Measurements from ENCODE around the gene DAND5.

Gene DAND5

GRCh38 chr19:13001502-13002165 lies 32.3 kb downstream of the DAND5 start:
- no peaks in the 10 kb centered on the region for H3K9me3 ChIP-seq (ENCODE audit: low read length)
- peaks cover 13% of the 10 kb centered on the region for H3K36me3 ChIP-seq (ENCODE audit: insufficient read depth, low read length)
- peak overlapping the region; percentile 93 for H3K27ac ChIP-seq (ENCODE audit: low read depth, low read length)
- H3K4me1 ChIP-seq (ENCODE audit: insufficient read depth, low read length): peaks cover 83% of the 10 kb centered on the region
- H3K27me3 ChIP-seq (ENCODE audit: control insufficient read depth in 1 of 2, insufficient read depth in 2 of 2, low read length in 2 of 2): no peaks in the 10 kb centered on the region
- peak overlapping the region; percentile 46 to 55 for H3K4me3 ChIP-seq (ENCODE audit: low read depth in 1 of 2, low read length in 2 of 2)
- peak overlapping the region; percentile 10 for H3K9ac ChIP-seq (ENCODE audit: low read length)

- no peaks in the 10 kb centered on the region for H3K9me3 ChIP-seq (ENCODE audit: low read length)
Observed at GRCh38 chr19:13002166-13002898, 33.0 kb downstream of the DAND5 start.

GRCh38 chr19:13003081-13003480 lies 33.7 kb downstream of the DAND5 start:
- peak overlapping the region; percentile 23 for H3K9ac ChIP-seq (ENCODE audit: low read length)
- H3K27me3 ChIP-seq (ENCODE audit: control insufficient read depth in 1 of 2, insufficient read depth in 2 of 2, low read length in 2 of 2): no peaks in the 10 kb centered on the region
- peak overlapping the region; percentile 93 for H3K27ac ChIP-seq (ENCODE audit: low read depth, low read length)
- H3K9me3 ChIP-seq (ENCODE audit: low read length): no peaks in the 10 kb centered on the region
- peaks cover 13% of the 10 kb centered on the region for H3K36me3 ChIP-seq (ENCODE audit: insufficient read depth, low read length)
- peaks cover 88% of the 10 kb centered on the region for H3K4me1 ChIP-seq (ENCODE audit: insufficient read depth, low read length)
- peak overlapping the region in 1 of 2 donors; percentile 55 for H3K4me3 ChIP-seq (ENCODE audit: low read depth in 1 of 2, low read length in 2 of 2)

More at GRCh38 chr19:13002166-13002898, 33.0 kb downstream of the DAND5 start:
- Histone ChIP-seq H3K36me3 (ENCODE audit: insufficient read depth, low read length) (peaks cover 13% of the 10 kb centered on the region), H3K27ac (ENCODE audit: low read depth, low read length) (peak overlapping the region; percentile 93), H3K9ac (ENCODE audit: low read length) (peak overlapping the region; percentile 23), H3K4me3 (ENCODE audit: low read depth in 1 of 2, low read length in 2 of 2) (peak overlapping the region; percentile 46 to 55), H3K4me1 (ENCODE audit: insufficient read depth, low read length) (peaks cover 89% of the 10 kb centered on the region), H3K27me3 (ENCODE audit: control insufficient read depth in 1 of 2, insufficient read depth in 2 of 2, low read length in 2 of 2) (no peaks in the 10 kb centered on the region)

- Histone ChIP-seq H3K27ac (ENCODE audit: low read depth, low read length) (peak overlapping the region; percentile 35), H3K4me3 (ENCODE audit: low read depth in 1 of 2, low read length in 2 of 2) (no peak overlapping the region), H3K4me1 (ENCODE audit: insufficient read depth, low read length) (peaks cover 91% of the 10 kb centered on the region), H3K27me3 (ENCODE audit: control insufficient read depth in 1 of 2, insufficient read depth in 2 of 2, low read length in 2 of 2) (no peaks in the 10 kb centered on the region), H3K36me3 (ENCODE audit: insufficient read depth, low read length) (peaks cover 12% of the 10 kb centered on the region), H3K9me3 (ENCODE audit: low read length) (no peaks in the 10 kb centered on the region), H3K9ac (ENCODE audit: low read length) (peak overlapping the region; percentile 30)
Observed at GRCh38 chr19:13004273-13004672, 34.9 kb downstream of the DAND5 start.

- Histone ChIP-seq H3K27me3 (ENCODE audit: control insufficient read depth in 1 of 2, insufficient read depth in 2 of 2, low read length in 2 of 2) (no peaks in the 10 kb centered on the region), H3K27ac (ENCODE audit: low read depth, low read length) (peak overlapping the region; percentile 96), H3K4me3 (ENCODE audit: low read depth in 1 of 2, low read length in 2 of 2) (peak overlapping the region in 1 of 2 donors; percentile 28), H3K4me1 (ENCODE audit: insufficient read depth, low read length) (peaks cover 91% of the 10 kb centered on the region), H3K9ac (ENCODE audit: low read length) (no peak overlapping the region), H3K9me3 (ENCODE audit: low read length) (no peaks in the 10 kb centered on the region), H3K36me3 (ENCODE audit: insufficient read depth, low read length) (peaks cover 8% of the 10 kb centered on the region)
Observed at GRCh38 chr19:13005253-13005652, 35.9 kb downstream of the DAND5 start.

- Histone ChIP-seq H3K4me1 (ENCODE audit: insufficient read depth, low read length) (peaks cover 91% of the 10 kb centered on the region), H3K9me3 (ENCODE audit: low read length) (no peaks in the 10 kb centered on the region), H3K36me3 (ENCODE audit: insufficient read depth, low read length) (peaks cover 8% of the 10 kb centered on the region), H3K9ac (ENCODE audit: low read length) (no peak overlapping the region), H3K27ac (ENCODE audit: low read depth, low read length) (peak overlapping the region; percentile 96), H3K27me3 (ENCODE audit: control insufficient read depth in 1 of 2, insufficient read depth in 2 of 2, low read length in 2 of 2) (no peaks in the 10 kb centered on the region), H3K4me3 (ENCODE audit: low read depth in 1 of 2, low read length in 2 of 2) (peak overlapping the region; percentile 22 to 28)
Observed at GRCh38 chr19:13005861-13006370, 36.5 kb downstream of the DAND5 start.

GRCh38 chr19:13006431-13007281 lies 37.3 kb downstream of the DAND5 start:
- Histone ChIP-seq H3K27me3 (ENCODE audit: control insufficient read depth in 1 of 2, insufficient read depth in 2 of 2, low read length in 2 of 2) (no peaks in the 10 kb centered on the region), H3K36me3 (ENCODE audit: insufficient read depth, low read length) (peaks cover 8% of the 10 kb centered on the region), H3K9ac (ENCODE audit: low read length) (no peak overlapping the region), H3K27ac (ENCODE audit: low read depth, low read length) (peak overlapping the region; percentile 96), H3K4me3 (ENCODE audit: low read depth in 1 of 2, low read length in 2 of 2) (peak overlapping the region in 1 of 2 donors; percentile 33), H3K9me3 (ENCODE audit: low read length) (no peaks in the 10 kb centered on the region), H3K4me1 (ENCODE audit: insufficient read depth, low read length) (peaks cover 92% of the 10 kb centered on the region)

- H3K9me3 ChIP-seq (ENCODE audit: low read length): no peaks in the 10 kb centered on the region
- H3K4me3 ChIP-seq (ENCODE audit: low read depth in 1 of 2, low read length in 2 of 2): peak overlapping the region; percentile 5 to 50
- no peaks in the 10 kb centered on the region for H3K27me3 ChIP-seq (ENCODE audit: control insufficient read depth in 1 of 2, insufficient read depth in 2 of 2, low read length in 2 of 2)
- H3K27ac ChIP-seq (ENCODE audit: low read depth, low read length): peak overlapping the region; percentile 96
- H3K36me3 ChIP-seq (ENCODE audit: insufficient read depth, low read length): peaks cover 8% of the 10 kb centered on the region
- peaks cover 95% of the 10 kb centered on the region for H3K4me1 ChIP-seq (ENCODE audit: insufficient read depth, low read length)
- H3K9ac ChIP-seq (ENCODE audit: low read length): peak overlapping the region; percentile 18
Observed at GRCh38 chr19:13007292-13008045, 38.1 kb downstream of the DAND5 start.

GRCh38 chr19:13008926-13009787 lies 39.8 kb downstream of the DAND5 start:
- peak overlapping the region; percentile 96 for H3K27ac ChIP-seq (ENCODE audit: low read depth, low read length)
- no peaks in the 10 kb centered on the region for H3K9me3 ChIP-seq (ENCODE audit: low read length)
- peak overlapping the region in 1 of 2 donors; percentile 50 for H3K4me3 ChIP-seq (ENCODE audit: low read depth in 1 of 2, low read length in 2 of 2)
- peaks cover 8% of the 10 kb centered on the region for H3K36me3 ChIP-seq (ENCODE audit: insufficient read depth, low read length)
- H3K27me3 ChIP-seq (ENCODE audit: control insufficient read depth in 1 of 2, insufficient read depth in 2 of 2, low read length in 2 of 2): no peaks in the 10 kb centered on the region
- H3K9ac ChIP-seq (ENCODE audit: low read length): peak overlapping the region; percentile 18
- peaks cover 90% of the 10 kb centered on the region for H3K4me1 ChIP-seq (ENCODE audit: insufficient read depth, low read length)

All from muscle layer of colon (tissue), 2 donors.